DND-41 (cell line): ENCODE results near the gene NCR2.

ENCODE experiments used
- EZH2 ChIP-seq: IDR thresholded peaks from 3 replicates; pipeline ENCODE4 v1.6.1; 2012; ENCODE audit warnings: borderline replicate concordance, low read depth, mild to moderate bottlenecking, moderate library complexity, low read length, inconsistent platforms; ENCODE audit not compliant: severe bottlenecking
- TF ChIP-seq, protein P1 (sequence below): IDR thresholded peaks from 2 replicates; pipeline ENCODE4 v1.5.1; 2012; ENCODE audit warnings: borderline replicate concordance, low read length, moderate library complexity, mild to moderate bottlenecking; ENCODE audit not compliant: poor library complexity, severe bottlenecking; ENCODE audit errors: extremely low read depth

- TF ChIP-seq, protein P1, sequence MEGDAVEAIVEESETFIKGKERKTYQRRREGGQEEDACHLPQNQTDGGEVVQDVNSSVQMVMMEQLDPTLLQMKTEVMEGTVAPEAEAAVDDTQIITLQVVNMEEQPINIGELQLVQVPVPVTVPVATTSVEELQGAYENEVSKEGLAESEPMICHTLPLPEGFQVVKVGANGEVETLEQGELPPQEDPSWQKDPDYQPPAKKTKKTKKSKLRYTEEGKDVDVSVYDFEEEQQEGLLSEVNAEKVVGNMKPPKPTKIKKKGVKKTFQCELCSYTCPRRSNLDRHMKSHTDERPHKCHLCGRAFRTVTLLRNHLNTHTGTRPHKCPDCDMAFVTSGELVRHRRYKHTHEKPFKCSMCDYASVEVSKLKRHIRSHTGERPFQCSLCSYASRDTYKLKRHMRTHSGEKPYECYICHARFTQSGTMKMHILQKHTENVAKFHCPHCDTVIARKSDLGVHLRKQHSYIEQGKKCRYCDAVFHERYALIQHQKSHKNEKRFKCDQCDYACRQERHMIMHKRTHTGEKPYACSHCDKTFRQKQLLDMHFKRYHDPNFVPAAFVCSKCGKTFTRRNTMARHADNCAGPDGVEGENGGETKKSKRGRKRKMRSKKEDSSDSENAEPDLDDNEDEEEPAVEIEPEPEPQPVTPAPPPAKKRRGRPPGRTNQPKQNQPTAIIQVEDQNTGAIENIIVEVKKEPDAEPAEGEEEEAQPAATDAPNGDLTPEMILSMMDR: no peak
- no peak for TF ChIP-seq EZH2
Measured at GRCh38 chr6:41337709-41338108, 2.3 kb downstream of the NCR2 start.
